ENCODE data around the gene MX2. TPM values are rescaled to one million over a fixed set of nuclear protein-coding genes. Genes with fewer than 3 reads are reported as not detected.

The MX2 gene
- total and polyA plus RNA-seq, 2 of the 8 experiments (the other 6 are each of a cell fraction or from before 2014, with no cell fraction given) = 3.1 to 8.9 TPM

DNA sequence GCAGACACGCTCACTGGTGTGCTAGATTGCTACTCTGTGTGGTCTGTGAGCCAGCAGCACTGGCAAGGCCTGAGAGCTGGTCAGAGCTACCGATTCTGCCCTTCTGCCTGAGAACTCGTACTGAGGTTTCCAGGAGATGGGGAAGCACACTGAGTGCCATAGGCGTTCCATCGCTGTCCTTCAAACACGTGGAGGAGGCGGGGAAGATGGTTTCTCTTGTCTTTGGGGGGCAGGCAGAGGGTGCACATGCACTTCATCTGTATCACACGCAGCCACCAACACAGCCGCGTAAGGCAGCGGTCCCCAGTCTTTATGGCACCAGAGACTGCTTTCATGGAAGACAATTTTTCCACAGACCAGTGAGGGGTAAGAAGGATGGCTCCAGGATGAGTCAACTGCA is 40.4 kb downstream of the MX2 start (continued):
- TF ChIP-seq, protein P1, sequence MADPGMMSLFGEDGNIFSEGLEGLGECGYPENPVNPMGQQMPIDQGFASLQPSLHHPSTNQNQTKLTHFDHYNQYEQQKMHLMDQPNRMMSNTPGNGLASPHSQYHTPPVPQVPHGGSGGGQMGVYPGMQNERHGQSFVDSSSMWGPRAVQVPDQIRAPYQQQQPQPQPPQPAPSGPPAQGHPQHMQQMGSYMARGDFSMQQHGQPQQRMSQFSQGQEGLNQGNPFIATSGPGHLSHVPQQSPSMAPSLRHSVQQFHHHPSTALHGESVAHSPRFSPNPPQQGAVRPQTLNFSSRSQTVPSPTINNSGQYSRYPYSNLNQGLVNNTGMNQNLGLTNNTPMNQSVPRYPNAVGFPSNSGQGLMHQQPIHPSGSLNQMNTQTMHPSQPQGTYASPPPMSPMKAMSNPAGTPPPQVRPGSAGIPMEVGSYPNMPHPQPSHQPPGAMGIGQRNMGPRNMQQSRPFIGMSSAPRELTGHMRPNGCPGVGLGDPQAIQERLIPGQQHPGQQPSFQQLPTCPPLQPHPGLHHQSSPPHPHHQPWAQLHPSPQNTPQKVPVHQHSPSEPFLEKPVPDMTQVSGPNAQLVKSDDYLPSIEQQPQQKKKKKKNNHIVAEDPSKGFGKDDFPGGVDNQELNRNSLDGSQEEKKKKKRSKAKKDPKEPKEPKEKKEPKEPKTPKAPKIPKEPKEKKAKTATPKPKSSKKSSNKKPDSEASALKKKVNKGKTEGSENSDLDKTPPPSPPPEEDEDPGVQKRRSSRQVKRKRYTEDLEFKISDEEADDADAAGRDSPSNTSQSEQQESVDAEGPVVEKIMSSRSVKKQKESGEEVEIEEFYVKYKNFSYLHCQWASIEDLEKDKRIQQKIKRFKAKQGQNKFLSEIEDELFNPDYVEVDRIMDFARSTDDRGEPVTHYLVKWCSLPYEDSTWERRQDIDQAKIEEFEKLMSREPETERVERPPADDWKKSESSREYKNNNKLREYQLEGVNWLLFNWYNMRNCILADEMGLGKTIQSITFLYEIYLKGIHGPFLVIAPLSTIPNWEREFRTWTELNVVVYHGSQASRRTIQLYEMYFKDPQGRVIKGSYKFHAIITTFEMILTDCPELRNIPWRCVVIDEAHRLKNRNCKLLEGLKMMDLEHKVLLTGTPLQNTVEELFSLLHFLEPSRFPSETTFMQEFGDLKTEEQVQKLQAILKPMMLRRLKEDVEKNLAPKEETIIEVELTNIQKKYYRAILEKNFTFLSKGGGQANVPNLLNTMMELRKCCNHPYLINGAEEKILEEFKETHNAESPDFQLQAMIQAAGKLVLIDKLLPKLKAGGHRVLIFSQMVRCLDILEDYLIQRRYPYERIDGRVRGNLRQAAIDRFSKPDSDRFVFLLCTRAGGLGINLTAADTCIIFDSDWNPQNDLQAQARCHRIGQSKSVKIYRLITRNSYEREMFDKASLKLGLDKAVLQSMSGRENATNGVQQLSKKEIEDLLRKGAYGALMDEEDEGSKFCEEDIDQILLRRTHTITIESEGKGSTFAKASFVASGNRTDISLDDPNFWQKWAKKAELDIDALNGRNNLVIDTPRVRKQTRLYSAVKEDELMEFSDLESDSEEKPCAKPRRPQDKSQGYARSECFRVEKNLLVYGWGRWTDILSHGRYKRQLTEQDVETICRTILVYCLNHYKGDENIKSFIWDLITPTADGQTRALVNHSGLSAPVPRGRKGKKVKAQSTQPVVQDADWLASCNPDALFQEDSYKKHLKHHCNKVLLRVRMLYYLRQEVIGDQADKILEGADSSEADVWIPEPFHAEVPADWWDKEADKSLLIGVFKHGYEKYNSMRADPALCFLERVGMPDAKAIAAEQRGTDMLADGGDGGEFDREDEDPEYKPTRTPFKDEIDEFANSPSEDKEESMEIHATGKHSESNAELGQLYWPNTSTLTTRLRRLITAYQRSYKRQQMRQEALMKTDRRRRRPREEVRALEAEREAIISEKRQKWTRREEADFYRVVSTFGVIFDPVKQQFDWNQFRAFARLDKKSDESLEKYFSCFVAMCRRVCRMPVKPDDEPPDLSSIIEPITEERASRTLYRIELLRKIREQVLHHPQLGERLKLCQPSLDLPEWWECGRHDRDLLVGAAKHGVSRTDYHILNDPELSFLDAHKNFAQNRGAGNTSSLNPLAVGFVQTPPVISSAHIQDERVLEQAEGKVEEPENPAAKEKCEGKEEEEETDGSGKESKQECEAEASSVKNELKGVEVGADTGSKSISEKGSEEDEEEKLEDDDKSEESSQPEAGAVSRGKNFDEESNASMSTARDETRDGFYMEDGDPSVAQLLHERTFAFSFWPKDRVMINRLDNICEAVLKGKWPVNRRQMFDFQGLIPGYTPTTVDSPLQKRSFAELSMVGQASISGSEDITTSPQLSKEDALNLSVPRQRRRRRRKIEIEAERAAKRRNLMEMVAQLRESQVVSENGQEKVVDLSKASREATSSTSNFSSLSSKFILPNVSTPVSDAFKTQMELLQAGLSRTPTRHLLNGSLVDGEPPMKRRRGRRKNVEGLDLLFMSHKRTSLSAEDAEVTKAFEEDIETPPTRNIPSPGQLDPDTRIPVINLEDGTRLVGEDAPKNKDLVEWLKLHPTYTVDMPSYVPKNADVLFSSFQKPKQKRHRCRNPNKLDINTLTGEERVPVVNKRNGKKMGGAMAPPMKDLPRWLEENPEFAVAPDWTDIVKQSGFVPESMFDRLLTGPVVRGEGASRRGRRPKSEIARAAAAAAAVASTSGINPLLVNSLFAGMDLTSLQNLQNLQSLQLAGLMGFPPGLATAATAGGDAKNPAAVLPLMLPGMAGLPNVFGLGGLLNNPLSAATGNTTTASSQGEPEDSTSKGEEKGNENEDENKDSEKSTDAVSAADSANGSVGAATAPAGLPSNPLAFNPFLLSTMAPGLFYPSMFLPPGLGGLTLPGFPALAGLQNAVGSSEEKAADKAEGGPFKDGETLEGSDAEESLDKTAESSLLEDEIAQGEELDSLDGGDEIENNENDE (IDR thresholded peaks at IDR 0.05; ENCODE audit: insufficient replicate concordance, low read length) = no peak
